K562 (cell line): ENCODE results near the gene DPY19L3. TPM values are rescaled to one million over a fixed set of nuclear protein-coding genes. Genes with fewer than 3 reads are reported as not detected.

Experiments
- ATAC-seq: fragments of 200-7000 bp; cut with Tn5 transposase; 3 replicates; pipeline ENCODE4 v1.9.1; 2020; ENCODE audit warnings: moderate library complexity
- BruUV-seq: library from RNA; stranded (reverse); fragments of 400-500 nt; replicated peaks from 2 replicates; lab custom pipeline; 2021; lab: Mats Ljungman, UMichigan
- CTCF ChIA-PET: fragments of 300-600 bp; formaldehyde crosslinking; extraction: SDS; loops from one replicate; lab custom pipeline; 2021; ENCODE audit warnings: low intra/inter-chr PET ratio; lab: Yijun Ruan, JAX
- POLR2A ChIA-PET: fragments of 300-600, 350-650 bp; sonication (Branson Sonifier 250); formaldehyde crosslinking; extraction: SDS; loops from one replicate; lab custom pipeline; 2021; ENCODE audit warnings: antibody characterized with exemption, inconsistent platforms; lab: Yijun Ruan, JAX
- DNase-seq, 4 experiments: peaks; one replicate each; pipeline versions ENCODE4 v3.0.0 to v3.0.0-alpha.2; 2011 to 2018; ENCODE audit warnings: low spot score in 3 of 4, mixed read lengths in 3 of 4; ENCODE audit errors: extremely low read depth in 1 of 4
- FAIRE-seq: peaks from 2 replicates; lab custom pipeline; 2011; peaks lifted over from hg19 to GRCh38; lab: Jason Lieb, UNC
- H2AFZ ChIP-seq: 2 replicates; pipeline ENCODE4 v1.6.0; 2011; ENCODE audit warnings: low read depth, low read length, control low read depth, inconsistent platforms
- H3K27ac ChIP-seq: fragments of 200-600 bp; 3 replicates; pipeline ENCODE4 v1.8.0; 2011; ENCODE audit warnings: low read depth, mild to moderate bottlenecking, control low read depth, inconsistent platforms, low read length, moderate library complexity, mixed read lengths; ENCODE audit errors: extremely low read depth
- H3K27me3 ChIP-seq, 2 experiments: fragments of 300-600 bp in 1 of 2; 2 replicates in 1 of 2; 3 replicates in 1 of 2; pipeline versions ENCODE4 v1.6.0 to v1.8.0; 2011; ENCODE audit warnings: inconsistent platforms in 2 of 2, low read length in 2 of 2, mild to moderate bottlenecking in 1 of 2, mixed read lengths in 1 of 2, moderate library complexity in 1 of 2; ENCODE audit not compliant: control insufficient read depth in 2 of 2, insufficient read depth in 2 of 2
- H3K36me3 ChIP-seq: fragments of 300-600 bp; 3 replicates; pipeline ENCODE4 v1.8.0; 2011; ENCODE audit warnings: mild to moderate bottlenecking, low read length, inconsistent platforms; ENCODE audit not compliant: control insufficient read depth, insufficient read depth
- H3K4me1 ChIP-seq, 2 experiments: fragments of 200-600 bp in 1 of 2; replicated peaks in 1 of 2; 2 replicates in 1 of 2; 3 replicates in 1 of 2; pipeline versions ENCODE4 v1.5.1 to v1.8.0; 2011; ENCODE audit warnings: inconsistent platforms in 2 of 2, low read length in 2 of 2, mild to moderate bottlenecking in 1 of 2, mixed read lengths in 1 of 2, moderate library complexity in 1 of 2; ENCODE audit not compliant: control insufficient read depth in 2 of 2, insufficient read depth in 2 of 2
- H3K4me2 ChIP-seq: 2 replicates; pipeline ENCODE4 v1.6.1; 2011; ENCODE audit warnings: low read length, control low read depth, inconsistent platforms, mixed read lengths; ENCODE audit not compliant: insufficient read depth
- H3K4me3 ChIP-seq: fragments of 200-600 bp; sonication (generic), shearing (Covaris generic); 2 replicates; pipeline ENCODE4 v1.5.1; 2016; ENCODE audit warnings: control low read depth, inconsistent platforms
- H3K79me2 ChIP-seq: fragments of 200-600 bp; 3 replicates; pipeline ENCODE4 v1.8.0; 2011; ENCODE audit warnings: low read length, inconsistent platforms; ENCODE audit not compliant: control insufficient read depth, insufficient read depth
- H3K9ac ChIP-seq, 2 experiments: 2 replicates each; pipeline versions ENCODE4 v1.6.0 to v1.6.1; 2011; ENCODE audit warnings: low read depth in 2 of 2, low read length in 2 of 2, control low read depth in 1 of 2, inconsistent platforms in 1 of 2, mild to moderate bottlenecking in 1 of 2, mixed read lengths in 1 of 2; ENCODE audit not compliant: insufficient read depth in 1 of 2
- H3K9me1 ChIP-seq: one replicate; pipeline ENCODE4 v1.6.0; 2011; ENCODE audit warnings: inconsistent platforms, mild to moderate bottlenecking, low read length, moderate library complexity; ENCODE audit not compliant: control insufficient read depth, insufficient read depth
- H3K9me3 ChIP-seq: replicated peaks from 2 replicates; pipeline ENCODE4 v1.5.1; 2011; ENCODE audit warnings: low read depth, low read length, inconsistent platforms; ENCODE audit not compliant: control insufficient read depth, insufficient read depth
- H4K20me1 ChIP-seq: replicated peaks from 2 replicates; pipeline ENCODE4 v1.6.1; 2011; ENCODE audit warnings: low read length, inconsistent platforms, mixed read lengths; ENCODE audit not compliant: control insufficient read depth, insufficient read depth
- ARID4B ChIP-seq: sonication (generic); formaldehyde crosslinking; IDR thresholded peaks from 2 replicates; pipeline ENCODE4 v1.8.0; 2022; ENCODE audit warnings: mild to moderate bottlenecking, missing genetic modification reagents
- CC2D1A ChIP-seq: fragments of 450-650 bp; IDR thresholded peaks from 2 replicates; pipeline ENCODE4 v1.6.1; 2017; ENCODE audit warnings: mild to moderate bottlenecking
- DACH1 ChIP-seq: fragments of 450-650 bp; IDR thresholded peaks from 2 replicates; pipeline ENCODE4 v1.6.1; 2018; ENCODE audit not compliant: partially characterized antibody
- DLX4 ChIP-seq: fragments of 250-450 bp; sonication (Bioruptor Pico); IDR thresholded peaks from 2 replicates; pipeline ENCODE4 v1.6.1; 2021; ENCODE audit warnings: mild to moderate bottlenecking
- FOXJ2 ChIP-seq: fragments of 200-800 bp; sonication (Bioruptor generic); IDR thresholded peaks from 2 replicates; pipeline ENCODE4 v1.6.1; 2016; ENCODE audit warnings: missing genetic modification characterization, missing compliant biosample characterization
- GABPB2 ChIP-seq: fragments of 250-450 bp; sonication (Bioruptor Pico); conservative IDR thresholded peaks from 2 replicates; pipeline ENCODE4 v1.5.1; 2021; ENCODE audit warnings: mild to moderate bottlenecking
- NFIX ChIP-seq: fragments of 250-450 bp; sonication (Bioruptor Pico); IDR thresholded peaks from 2 replicates; pipeline ENCODE4 v1.4.0; 2020; ENCODE audit warnings: low read depth, mild to moderate bottlenecking, moderate library complexity
- PATZ1 ChIP-seq: fragments of 250-450 bp; sonication (Bioruptor Pico); IDR thresholded peaks from 2 replicates; pipeline ENCODE4 v1.5.0; 2020; ENCODE audit warnings: mild to moderate bottlenecking, borderline replicate concordance
- RBM39 ChIP-seq: fragments of 200-400 bp; formaldehyde crosslinking; optimal IDR thresholded peaks from 2 replicates; pipeline ENCODE3; 2018; ENCODE audit warnings: low read depth, low read length
- RFX7 ChIP-seq: fragments of 250-450 bp; sonication (Bioruptor Pico); IDR thresholded peaks from 2 replicates; pipeline ENCODE4 v1.5.1; 2021; ENCODE audit warnings: mild to moderate bottlenecking
- ZNF609 ChIP-seq: sonication (generic); formaldehyde crosslinking; IDR thresholded peaks from 2 replicates; pipeline ENCODE4 v1.8.1; 2023; ENCODE audit warnings: missing genetic modification reagents, mild to moderate bottlenecking, borderline replicate concordance
- WGBS: fragments of 100-300 bp; shearing (Covaris generic); methylation state at CpG from one replicate; pipeline ENCODE4 v1.1.6; 2016; ENCODE audit warnings: low coverage, mixed read lengths; ENCODE audit not compliant: insufficient coverage; ENCODE audit errors: missing lambda C conversion rate; 5-methylcytosine and 5-hydroxymethylcytosine counted together
- in situ Hi-C: fragments of 300-500 bp; cut with MboI; formaldehyde crosslinking; loops from 4 replicates; pipeline ENCODE4 v1.15.0; 2018; ENCODE audit warnings: inconsistent platforms, mixed read lengths
- intact Hi-C: fragments of 100-400 bp; cut with micrococcal nuclease; formaldehyde crosslinking; loops from 2 replicates; pipeline ENCODE4 v1.14.2; 2022
- polyA plus RNA-seq, 8 experiments: library from polyadenylated mRNA; depleted of rRNA in 4 of 8; stranded (reverse) in 5 of 8; unstranded in 3 of 8; fragments of >200 nt; fragmentation: Nextera tagmentation in 2 of 8; fragmentation: Illumina TruSeq in 1 of 8; extraction: Ambion mirVana in 2 of 8; extraction: Trizol in 1 of 8; gene quantifications; 2 replicates each; pipeline versions ENCODE4 v1.2.1 to v1.2.3, GENCODE V29; 2011 to 2014; ENCODE audit warnings: inconsistent platforms in 1 of 8, missing spikeins in 1 of 8
- total RNA-seq, 7 experiments: library from RNA; depleted of rRNA in 6 of 7; stranded (reverse); fragments of >200 nt in 6 of 7; fragmentation: Illumina TruSeq in 2 of 7; extraction: Trizol in 2 of 7; gene quantifications; 2 replicates each; pipeline versions ENCODE4 v1.2.1 to v1.2.3, GENCODE V29; 2011 to 2021; ENCODE audit warnings: low replicate concordance in 1 of 7

Gene DPY19L3
- total and polyA plus RNA-seq, 9 of the 15 experiments (the other 6 are each of a cell fraction or from before 2014, with no cell fraction given): 4.7 to 39.2 (median 22.0) TPM

- H3K9me3 ChIP-seq: no peaks in the 10 kb centered on the region
- no peak overlapping the region for H3K9ac ChIP-seq
- H3K4me3 ChIP-seq: no peak overlapping the region
- no TSS peak for BruUV-seq
- in situ Hi-C loops: no loop called here
- intact Hi-C loops: no loop called here
- no peaks in the 10 kb centered on the region for H3K36me3 ChIP-seq
- no peaks in the 10 kb centered on the region for H3K79me2 ChIP-seq
- CTCF ChIA-PET: no interaction called here
- no peak overlapping the region for H3K27ac ChIP-seq
- WGBS: 55% methylated on average over 5 of the region's 5 CpGs
- ATAC-seq (no peak; the same call in 2 of the 3 replicates), DNase-seq (peak in 1 of 4 experiments; percentile 18), FAIRE-seq (no peak)
- peaks cover 0 to 2% of the 10 kb centered on the region in 2 experiments; a peak in 1 of 5 replicates for H3K4me1 ChIP-seq
- H3K9me1 ChIP-seq: no peaks in the 10 kb centered on the region
- H3K4me2 ChIP-seq: no peak overlapping the region
- H3K27me3 ChIP-seq: no peaks in the 10 kb centered on the region
- POLR2A ChIA-PET: no interaction called here
- H4K20me1 ChIP-seq: no peaks in the 10 kb centered on the region
- no peak overlapping the region for H2AFZ ChIP-seq
- no peak for TF ChIP-seq CC2D1A
- TF ChIP-seq FOXJ2: no peak
- no peak for TF ChIP-seq ZNF609
- no peak for TF ChIP-seq NFIX (CRISPR knock-in tag)
- TF ChIP-seq PATZ1 (CRISPR knock-in tag): no peak
- no peak for TF ChIP-seq ARID4B (CRISPR knock-in tag)
- TF ChIP-seq DLX4 (CRISPR knock-in tag): no peak
- TF ChIP-seq RBM39: no peak
- TF ChIP-seq GABPB2 (CRISPR knock-in tag): no peak
- no peak for TF ChIP-seq RFX7 (CRISPR knock-in tag)
- TF ChIP-seq DACH1: no peak
These were observed 7.9 kb upstream of the DPY19L3 start for GRCh38 chr19:32397671-32398101.
